G401.6 (cell line): Measurements from ENCODE around the gene MYZAP.

ENCODE experiments used
- FAIRE-seq: peaks from 2 replicates; lab custom pipeline; 2012; peaks lifted over from hg19 to GRCh38; lab: Jason Lieb, UNC

The MYZAP gene

GRCh38 chr15:57662802-57663201 lies 71.1 kb downstream of the MYZAP start:
- FAIRE-seq, result no peak

GRCh38 chr15:57663262-57663661 lies 71.6 kb downstream of the MYZAP start:
- FAIRE-seq, result no peak

- FAIRE-seq, result no peak
These were observed 73.5 kb downstream of the MYZAP start for GRCh38 chr15:57665194-57665593.

- FAIRE-seq, result no peak
These were observed 74.2 kb downstream of the MYZAP start for GRCh38 chr15:57665939-57666338.

GRCh38 chr15:57667171-57667849 lies 75.6 kb downstream of the MYZAP start:
- FAIRE-seq, result peak; percentile 93

- FAIRE-seq, result no peak
These were observed 76.3 kb downstream of the MYZAP start for GRCh38 chr15:57668016-57668415.

GRCh38 chr15:57671636-57672035 lies 79.9 kb downstream of the MYZAP start:
- peak; percentile 39 for FAIRE-seq

- no peak for FAIRE-seq
These were observed 83.9 kb downstream of the MYZAP start for GRCh38 chr15:57675481-57676181.

GRCh38 chr15:57676585-57676984 lies 84.9 kb downstream of the MYZAP start:
- no peak for FAIRE-seq

- no peak for FAIRE-seq
These were observed 85.5 kb downstream of the MYZAP start for GRCh38 chr15:57677204-57677603.

- no peak for FAIRE-seq
These were observed 88.3 kb downstream of the MYZAP start for GRCh38 chr15:57680021-57680420.

GRCh38 chr15:57681011-57681410 lies 89.3 kb downstream of the MYZAP start:
- FAIRE-seq, result no peak

GRCh38 chr15:57683481-57683880 lies 91.8 kb downstream of the MYZAP start:
- FAIRE-seq, result no peak

GRCh38 chr15:57684491-57685151 lies 92.9 kb downstream of the MYZAP start:
- FAIRE-seq, result no peak

- no peak for FAIRE-seq
These were observed 93.8 kb downstream of the MYZAP start for GRCh38 chr15:57685306-57686095.

- no peak for FAIRE-seq
These were observed 95.0 kb downstream of the MYZAP start for GRCh38 chr15:57686657-57687056.

- no peak for FAIRE-seq
These were observed 98.8 kb downstream of the MYZAP start for GRCh38 chr15:57690341-57690966.

- no peak for FAIRE-seq
These were observed 99.4 kb downstream of the MYZAP start for GRCh38 chr15:57691082-57691481.

GRCh38 chr15:57692709-57693108 lies 101.0 kb downstream of the MYZAP start:
- no peak for FAIRE-seq

GRCh38 chr15:57694279-57694678 lies 102.6 kb downstream of the MYZAP start:
- FAIRE-seq, result no peak

- no peak for FAIRE-seq
These were observed 104.4 kb downstream of the MYZAP start for GRCh38 chr15:57696146-57696545.

- no peak for FAIRE-seq
These were observed 105.9 kb downstream of the MYZAP start for GRCh38 chr15:57697588-57697987.
